ENCODE measurements around the gene ZDHHC16.
A peak's percentile ranks its signal among the peaks of the same experiment; 100 is the strongest.

Gene ZDHHC16

GRCh38 chr10:97498841-97499560, 53.0 kb downstream of the ZDHHC16 start, which contains the start of gene UBTD1:
Gene UBTD1, plus strand, starts transcription at chr10:97498924. Its CDS starts 280 bp downstream, at chr10:97499204.
- H3K27me3 ChIP-seq, result no peaks in the 10 kb centered on the region
- peaks cover 54 to 57% of the 10 kb centered on the region in 2 experiments for H3K4me1 ChIP-seq (ENCODE audit: control insufficient read depth in 1 of 2, insufficient read depth in 1 of 2, low read depth in 1 of 2, low read length in 1 of 2)
- H3K9me3 ChIP-seq, result no peaks in the 10 kb centered on the region
- H3K36me3 ChIP-seq, result no peaks in the 10 kb centered on the region
- TF ChIP-seq CTCF (IDR thresholded peaks at IDR 0.05), result no peak
- peak within 1 kb of the TSS; percentile 97 for H3K27ac ChIP-seq
- peak within 1 kb of the TSS; percentile 94 to 97 for H3K4me3 ChIP-seq (ENCODE audit: low read depth in 1 of 2, low read length in 1 of 2)

- Histone ChIP-seq H3K27me3 (no peaks in the 10 kb centered on the region), H3K36me3 (no peaks in the 10 kb centered on the region), H3K4me1 (ENCODE audit: control insufficient read depth in 1 of 2, insufficient read depth in 1 of 2, low read depth in 1 of 2, low read length in 1 of 2) (peaks cover 61 to 64% of the 10 kb centered on the region in 2 experiments), H3K4me3 (ENCODE audit: low read depth in 1 of 2, low read length in 1 of 2) (peak overlapping the region; percentile 94 to 97), H3K27ac (peak overlapping the region; percentile 97), H3K9me3 (no peaks in the 10 kb centered on the region)
- no peak for TF ChIP-seq CTCF (IDR thresholded peaks at IDR 0.05)
These were observed 53.8 kb downstream of the ZDHHC16 start for GRCh38 chr10:97499561-97500296.

GRCh38 chr10:97500297-97500575, 54.3 kb downstream of the ZDHHC16 start:
- no peak for TF ChIP-seq CTCF (IDR thresholded peaks at IDR 0.05)
- Histone ChIP-seq H3K27me3 (no peaks in the 10 kb centered on the region), H3K4me1 (ENCODE audit: control insufficient read depth in 1 of 2, insufficient read depth in 1 of 2, low read depth in 1 of 2, low read length in 1 of 2) (peaks cover 65 to 67% of the 10 kb centered on the region in 2 experiments), H3K36me3 (no peaks in the 10 kb centered on the region), H3K27ac (peak overlapping the region; percentile 97), H3K4me3 (ENCODE audit: low read depth in 1 of 2, low read length in 1 of 2) (peak overlapping the region; percentile 94 to 97), H3K9me3 (no peaks in the 10 kb centered on the region)

- no peak for TF ChIP-seq CTCF (IDR thresholded peaks at IDR 0.05)
- Histone ChIP-seq H3K27me3 (no peaks in the 10 kb centered on the region), H3K36me3 (no peaks in the 10 kb centered on the region), H3K4me1 (ENCODE audit: control insufficient read depth in 1 of 2, insufficient read depth in 1 of 2, low read depth in 1 of 2, low read length in 1 of 2) (peaks cover 67 to 70% of the 10 kb centered on the region in 2 experiments), H3K4me3 (ENCODE audit: low read depth in 1 of 2, low read length in 1 of 2) (peak overlapping the region in 1 of 2 experiments; percentile 9), H3K9me3 (no peaks in the 10 kb centered on the region), H3K27ac (peak overlapping the region; percentile 64)
These were observed 56.9 kb downstream of the ZDHHC16 start for GRCh38 chr10:97502916-97503315.

- Histone ChIP-seq H3K27ac (peak overlapping the region; percentile 64), H3K9me3 (no peaks in the 10 kb centered on the region), H3K4me3 (ENCODE audit: low read depth in 1 of 2, low read length in 1 of 2) (peak overlapping the region in 1 of 2 experiments; percentile 9), H3K36me3 (no peaks in the 10 kb centered on the region), H3K27me3 (no peaks in the 10 kb centered on the region), H3K4me1 (ENCODE audit: control insufficient read depth in 1 of 2, insufficient read depth in 1 of 2, low read depth in 1 of 2, low read length in 1 of 2) (peaks cover 67 to 70% of the 10 kb centered on the region in 2 experiments)
- TF ChIP-seq CTCF (IDR thresholded peaks at IDR 0.05), result no peak
These were observed 57.4 kb downstream of the ZDHHC16 start for GRCh38 chr10:97503406-97503805.
